NCI-H2171 treated with DMSO at 0.1 percent for 48 hours (cell line): Measurements from ENCODE around the gene EYA3.

Experiments
- DNase-seq: peaks from one replicate; lab custom pipeline; 2025; lab: John Stamatoyannopoulos, UW

EYA3 gene

GRCh38 chr1:28071813-28072212 lies 16.6 kb downstream of the EYA3 start:
- no peak for DNase-seq

- no peak for DNase-seq
These were observed 17.5 kb downstream of the EYA3 start for GRCh38 chr1:28070725-28071593.

GRCh38 chr1:28067523-28068090 lies 20.8 kb downstream of the EYA3 start:
- no peak for DNase-seq

GRCh38 chr1:28066393-28067154 lies 21.8 kb downstream of the EYA3 start:
- DNase-seq: no peak

- peak; percentile 12 for DNase-seq
These were observed 24.3 kb downstream of the EYA3 start for GRCh38 chr1:28064064-28064463.

GRCh38 chr1:28062806-28063205 lies 25.6 kb downstream of the EYA3 start:
- DNase-seq: no peak

- no peak for DNase-seq
These were observed 29.2 kb downstream of the EYA3 start for GRCh38 chr1:28058971-28059878.

GRCh38 chr1:28058168-28058567 lies 30.2 kb downstream of the EYA3 start:
- no peak for DNase-seq

- DNase-seq: no peak
These were observed 32.1 kb downstream of the EYA3 start for GRCh38 chr1:28056129-28056925.

GRCh38 chr1:28050776-28051175 lies 37.6 kb downstream of the EYA3 start:
- no peak for DNase-seq

- no peak for DNase-seq
These were observed 41.7 kb downstream of the EYA3 start for GRCh38 chr1:28046716-28047115.

GRCh38 chr1:28045777-28046176 lies 42.6 kb downstream of the EYA3 start:
- DNase-seq: no peak

GRCh38 chr1:28044399-28044798 lies 44.0 kb downstream of the EYA3 start:
- no peak for DNase-seq

- no peak for DNase-seq
These were observed 49.1 kb downstream of the EYA3 start for GRCh38 chr1:28039341-28039740.

GRCh38 chr1:28037946-28038345 lies 50.5 kb downstream of the EYA3 start:
- no peak for DNase-seq

GRCh38 chr1:28037206-28037605 lies 51.2 kb downstream of the EYA3 start:
- DNase-seq: no peak

- no peak for DNase-seq
These were observed 52.0 kb downstream of the EYA3 start for GRCh38 chr1:28036431-28036830.

- no peak for DNase-seq
These were observed 53.0 kb downstream of the EYA3 start for GRCh38 chr1:28035420-28035819.

- DNase-seq: no peak
These were observed 56.1 kb downstream of the EYA3 start for GRCh38 chr1:28032281-28032680.

GRCh38 chr1:28031173-28031572 lies 57.2 kb downstream of the EYA3 start:
- DNase-seq: no peak
